ENCODE measurements around the gene GMCL1. TPM values are rescaled to one million over a fixed set of nuclear protein-coding genes. Genes with fewer than 3 reads are reported as not detected.

The GMCL1 gene
- total and polyA plus RNA-seq, 2 experiments from 2014 or later: 27.0 to 27.3 TPM

GRCh38 chr2:69833752-69834151 is 4.3 kb downstream of the GMCL1 start:
- Histone ChIP-seq H3F3A (replicated peaks; ENCODE audit: low read depth) (no peaks in the 10 kb centered on the region), H3K4me2 (no peak overlapping the region), H3K27me3 (ENCODE audit: insufficient read depth) (no peaks in the 10 kb centered on the region), H3K79me2 (replicated peaks; ENCODE audit: insufficient read depth) (peaks cover 76% of the 10 kb centered on the region), H3K4me1 (ENCODE audit: insufficient read depth) (peaks cover 9% of the 10 kb centered on the region), H2AFZ (no peak overlapping the region), H3K36me3 (ENCODE audit: insufficient read depth) (peaks cover 10% of the 10 kb centered on the region; the same call in 1 of the 2 replicates), H4K20me1 (replicated peaks; ENCODE audit: insufficient read depth) (peaks cover 20% of the 10 kb centered on the region), H3K4me3 (no peak overlapping the region), H3K9me2 (ENCODE audit: insufficient read depth) (no peaks in the 10 kb centered on the region), H3K27ac (ENCODE audit: low read depth) (no peak overlapping the region)
- Mint-ChIP-seq H3K4me1 (peaks cover 12% of the 10 kb centered on the region), H3K36me3 (ENCODE audit: low read depth) (peaks cover 5% of the 10 kb centered on the region; the same call in 2 of the 3 replicates), H3K9me3 (no peaks in the 10 kb centered on the region), H3K4me3 (no peak overlapping the region), H3K27ac (no peak overlapping the region), H3K27me3 (ENCODE audit: insufficient read depth, low read depth, poor library complexity) (peaks cover 8% of the 10 kb centered on the region)
- no peak for DNase-seq (ENCODE audit: low spot score)
- ATAC-seq: no peak
- TF ChIP-seq ZNF331 (CRISPR knock-in tag; IDR thresholded peaks at IDR 0.05; ENCODE audit: low read depth) (no peak), EZH2 (IDR thresholded peaks at IDR 0.05; ENCODE audit: low read depth, unreplicated experiment) (no peak), STAT1 (IDR thresholded peaks at IDR 0.05; ENCODE audit: unreplicated experiment) (no peak), CREB1 (CRISPR knock-in tag; IDR thresholded peaks at IDR 0.05; ENCODE audit: low read depth) (no peak), CTCF (conservative IDR thresholded peaks at IDR 0.05; ENCODE audit: low read depth in 2 of 2) (no peak), NANOG (IDR thresholded peaks at IDR 0.05; ENCODE audit: borderline replicate concordance) (no peak), REST (IDR thresholded peaks at IDR 0.05; ENCODE audit: unreplicated experiment) (no peak), ZNF114 (CRISPR knock-in tag; IDR thresholded peaks at IDR 0.05) (no peak), ETS1 (IDR thresholded peaks at IDR 0.05) (no peak), POLR2AphosphoS5 (IDR thresholded peaks at IDR 0.05; ENCODE audit: low read depth) (no peak), JUNB (IDR thresholded peaks at IDR 0.05; ENCODE audit: unreplicated experiment) (no peak), EZH2phosphoT487 (IDR thresholded peaks at IDR 0.05; ENCODE audit: unreplicated experiment) (no peak), ZNF462 (CRISPR knock-in tag; IDR thresholded peaks at IDR 0.05) (no peak)

Measured in GM23338 (cell line).